SK-N-SH (cell line): Measurements from ENCODE around the gene ALDH3B1. TPM values are rescaled to one million over a fixed set of nuclear protein-coding genes. Genes with fewer than 3 reads are reported as not detected.

Experiments
- CTCF ChIA-PET: fragments of 300-600, 350-600 bp; formaldehyde crosslinking; extraction: SDS; loops from one replicate; lab custom pipeline; 2021; lab: Yijun Ruan, JAX
- POLR2A ChIA-PET: fragments of 350-600 bp; sonication (Branson Sonifier 250); formaldehyde crosslinking; extraction: SDS; loops from one replicate; lab custom pipeline; 2020; ENCODE audit warnings: antibody characterized with exemption, inconsistent platforms; lab: Yijun Ruan, JAX
- DNase-seq: peaks from one replicate; pipeline ENCODE4 v3.0.0; 2012
- H2AFZ ChIP-seq: fragments of 200-600 bp; sonication (generic); 2 replicates; pipeline ENCODE4 v1.8.1; 2016; ENCODE audit warnings: antibody characterized with exemption, mild to moderate bottlenecking, low read depth
- H3F3A ChIP-seq: fragments of 200-600 bp; sonication (generic); replicated peaks from 2 replicates; pipeline ENCODE3; 2016; ENCODE audit warnings: antibody characterized with exemption, mild to moderate bottlenecking; ENCODE audit not compliant: insufficient read depth
- H3K27ac ChIP-seq, 2 experiments: fragments of 200-500 bp in 1 of 2; fragments of 200-600 bp in 1 of 2; sonication (Bioruptor generic) in 1 of 2; sonication (generic), shearing (Covaris generic) in 1 of 2; 2 replicates each; pipeline versions ENCODE4 v1.5.1 to v1.6.1; 2014 to 2016; ENCODE audit warnings: low read depth in 2 of 2, inconsistent platforms in 1 of 2, low read length in 1 of 2, mild to moderate bottlenecking in 1 of 2, mixed read lengths in 1 of 2
- H3K27me3 ChIP-seq: fragments of 200-600 bp; sonication (generic), shearing (Covaris generic); 2 replicates; pipeline ENCODE4 v1.6.1; 2016; ENCODE audit warnings: mixed run types; ENCODE audit not compliant: insufficient read depth
- H3K36me3 ChIP-seq, 2 experiments: fragments of 200-500 bp in 1 of 2; fragments of 200-600 bp in 1 of 2; sonication (Bioruptor generic) in 1 of 2; sonication (generic) in 1 of 2; replicated peaks in 1 of 2; 2 replicates each; pipeline versions ENCODE3 to v1.5.1; 2014 to 2016; ENCODE audit warnings: low read length in 1 of 2, mild to moderate bottlenecking in 1 of 2; ENCODE audit not compliant: insufficient read depth in 2 of 2, control insufficient read depth in 1 of 2
- H3K4me1 ChIP-seq, 2 experiments: fragments of 200-500 bp in 1 of 2; fragments of 200-600 bp in 1 of 2; sonication (Bioruptor generic) in 1 of 2; sonication (generic), shearing (Covaris generic) in 1 of 2; 2 replicates each; pipeline versions ENCODE4 v1.5.1 to v1.6.1; 2014 to 2016; ENCODE audit warnings: low read depth in 1 of 2, low read length in 1 of 2, mixed run types in 1 of 2; ENCODE audit not compliant: insufficient read depth in 2 of 2, control insufficient read depth in 1 of 2
- H3K4me2 ChIP-seq: fragments of 200-600 bp; sonication (generic), shearing (Covaris generic); 2 replicates; pipeline ENCODE4 v1.6.1; 2017; ENCODE audit warnings: mixed run types
- H3K4me3 ChIP-seq, 2 experiments: fragments of 200-500 bp in 1 of 2; fragments of 200-600 bp in 1 of 2; sonication (Bioruptor generic) in 1 of 2; sonication (generic), shearing (Covaris generic) in 1 of 2; 2 replicates each; pipeline versions ENCODE4 v1.5.1 to v1.8.1; 2014 to 2016; ENCODE audit warnings: low read depth in 2 of 2, inconsistent platforms in 1 of 2, low read length in 1 of 2, mild to moderate bottlenecking in 1 of 2, mixed read lengths in 1 of 2, moderate library complexity in 1 of 2
- H3K79me2 ChIP-seq: fragments of 200-600 bp; sonication (generic); 2 replicates; pipeline ENCODE4 v1.8.1; 2017; ENCODE audit warnings: mild to moderate bottlenecking; ENCODE audit not compliant: insufficient read depth
- H3K9ac ChIP-seq: fragments of 200-600 bp; sonication (generic); 2 replicates; pipeline ENCODE4 v1.6.1; 2017; ENCODE audit warnings: mixed run types
- H3K9me2 ChIP-seq: fragments of 200-600 bp; sonication (generic); 2 replicates; pipeline ENCODE4 v1.6.1; 2017; ENCODE audit warnings: mixed run types
- H3K9me3 ChIP-seq: fragments of 200-600 bp; sonication (generic); 2 replicates; pipeline ENCODE4 v1.6.1; 2017; ENCODE audit warnings: mixed run types, mild to moderate bottlenecking, moderate library complexity
- H4K20me1 ChIP-seq: fragments of 200-600 bp; sonication (generic); 2 replicates; pipeline ENCODE4 v1.6.1; 2017; ENCODE audit warnings: mild to moderate bottlenecking, mixed run types; ENCODE audit not compliant: insufficient read depth
- CHD2 ChIP-seq: fragments of 150-350 bp; IDR thresholded peaks from 2 replicates; pipeline ENCODE4 v1.6.1; 2018; ENCODE audit warnings: low read length; ENCODE audit not compliant: partially characterized antibody
- FOSL2 ChIP-seq: IDR thresholded peaks from 2 replicates; pipeline ENCODE4 v1.4.0; 2012; ENCODE audit warnings: low read depth, mild to moderate bottlenecking, moderate library complexity, borderline replicate concordance
- FOXM1 ChIP-seq: IDR thresholded peaks from 2 replicates; pipeline ENCODE4 v1.4.0; 2012; ENCODE audit warnings: low read depth, mild to moderate bottlenecking
- GATA2 ChIP-seq: sonication (generic); formaldehyde crosslinking; IDR thresholded peaks from 2 replicates; pipeline ENCODE4 v1.5.0; 2020; ENCODE audit warnings: mild to moderate bottlenecking, missing genetic modification reagents
- NFIC ChIP-seq: IDR thresholded peaks from 2 replicates; pipeline ENCODE4 v1.4.0; 2012; ENCODE audit warnings: borderline replicate concordance
- POLR2AphosphoS5 ChIP-seq: IDR thresholded peaks from 2 replicates; pipeline ENCODE4 v1.6.1; 2012; ENCODE audit warnings: low read depth, low read length
- RCOR1 ChIP-seq: fragments of 150-350 bp; IDR thresholded peaks from 2 replicates; pipeline ENCODE4 v1.6.1; 2017; ENCODE audit warnings: antibody characterized with exemption, low read length
- RFX5 ChIP-seq: IDR thresholded peaks from 2 replicates; pipeline ENCODE4 v1.6.1; 2012; ENCODE audit warnings: mild to moderate bottlenecking, improper control_type of control experiment, low read length
- RXRA ChIP-seq: IDR thresholded peaks from 2 replicates; pipeline ENCODE4 v1.4.0; 2012; ENCODE audit warnings: low read depth, mild to moderate bottlenecking, borderline replicate concordance
- SIN3A ChIP-seq: IDR thresholded peaks from 2 replicates; pipeline ENCODE4 v1.6.1; 2012; ENCODE audit warnings: low read depth, mild to moderate bottlenecking, low read length, moderate library complexity, borderline replicate concordance
- TAF1 ChIP-seq: IDR thresholded peaks from 2 replicates; pipeline ENCODE4 v1.6.1; 2012; ENCODE audit warnings: low read depth, mild to moderate bottlenecking, low read length, moderate library complexity, borderline replicate concordance
- YY1 ChIP-seq: IDR thresholded peaks from 2 replicates; pipeline ENCODE4 v1.4.0; 2012; ENCODE audit warnings: low read depth, mild to moderate bottlenecking
- WGBS: methylation state at CpG from one replicate; pipeline ENCODE4 v1.1.6; 2017; ENCODE audit warnings: low lambda C conversion rate; 5-methylcytosine and 5-hydroxymethylcytosine counted together
- polyA plus RNA-seq, 3 experiments: library from polyadenylated mRNA; depleted of rRNA; stranded (reverse); fragments of >200 nt; gene quantifications; 2 replicates each; pipeline ENCODE4 v1.2.3, GENCODE V29; 2012
- TF ChIP-seq, protein P1 (sequence below): IDR thresholded peaks from 2 replicates; pipeline ENCODE4 v1.4.0; 2012; ENCODE audit warnings: low read depth

The ALDH3B1 gene
- polyA plus RNA-seq, 1 of the 3 experiments (the other 2 are of a cell fraction), result 14.9 TPM

DNA sequence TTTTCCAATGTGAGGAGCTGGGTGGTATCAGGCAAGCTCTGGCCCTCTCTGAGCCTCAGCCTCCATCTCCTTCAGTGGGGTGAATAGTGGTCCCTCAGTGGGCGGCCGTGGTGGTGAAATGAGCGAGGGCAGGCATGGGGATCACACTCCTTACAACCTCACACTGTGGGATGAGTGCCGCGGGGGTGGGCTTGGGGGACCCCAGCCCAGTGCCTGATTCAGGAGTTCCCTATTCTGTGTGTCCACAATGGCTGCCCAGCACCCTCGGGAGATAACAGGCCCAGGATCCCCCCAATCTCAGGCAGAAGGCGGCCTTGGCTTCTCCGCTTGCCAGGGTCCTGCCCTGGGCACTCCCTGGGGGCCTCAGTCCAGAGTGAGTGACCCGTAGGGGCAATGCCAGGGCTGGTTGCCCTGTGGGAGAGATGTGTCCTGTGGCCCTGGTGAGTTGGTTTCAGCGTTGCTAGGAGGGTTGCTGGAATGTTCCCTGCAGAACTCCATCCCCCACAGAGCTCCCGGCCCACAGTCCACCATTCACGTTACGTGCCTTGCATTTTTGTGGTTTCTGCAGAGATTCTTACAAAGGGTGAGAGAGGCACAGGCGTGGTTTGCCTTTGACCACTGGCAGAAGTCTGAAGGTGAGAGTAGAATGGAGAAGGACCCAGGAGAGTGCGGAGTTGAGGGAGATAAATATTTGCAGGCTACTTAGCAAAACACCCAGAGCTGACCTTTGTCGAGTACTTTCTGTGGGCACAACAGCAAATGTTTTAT is 2.9 kb downstream of the ALDH3B1 start (continued):
- TF ChIP-seq CHD2, result peak; percentile 19
- TF ChIP-seq YY1, result peak; percentile 72; the same call in 1 of the 2 replicates
- TF ChIP-seq GATA2 (CRISPR knock-in tag), result no peak
- peak; percentile 40; the same call in 1 of the 2 replicates for TF ChIP-seq SIN3A
- peak; percentile 90; the same call in 1 of the 2 replicates for TF ChIP-seq RXRA
- TF ChIP-seq RCOR1, result no peak
- TF ChIP-seq NFIC, result peak; percentile 72
- peak; percentile 63 for TF ChIP-seq POLR2AphosphoS5
- TF ChIP-seq FOSL2, result peak; percentile 33; the same call in 1 of the 2 replicates
- no peak for TF ChIP-seq RFX5
- TF ChIP-seq, protein P1, sequence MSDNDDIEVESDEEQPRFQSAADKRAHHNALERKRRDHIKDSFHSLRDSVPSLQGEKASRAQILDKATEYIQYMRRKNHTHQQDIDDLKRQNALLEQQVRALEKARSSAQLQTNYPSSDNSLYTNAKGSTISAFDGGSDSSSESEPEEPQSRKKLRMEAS, result peak; percentile 84
- TF ChIP-seq FOXM1, result no peak

DNA sequence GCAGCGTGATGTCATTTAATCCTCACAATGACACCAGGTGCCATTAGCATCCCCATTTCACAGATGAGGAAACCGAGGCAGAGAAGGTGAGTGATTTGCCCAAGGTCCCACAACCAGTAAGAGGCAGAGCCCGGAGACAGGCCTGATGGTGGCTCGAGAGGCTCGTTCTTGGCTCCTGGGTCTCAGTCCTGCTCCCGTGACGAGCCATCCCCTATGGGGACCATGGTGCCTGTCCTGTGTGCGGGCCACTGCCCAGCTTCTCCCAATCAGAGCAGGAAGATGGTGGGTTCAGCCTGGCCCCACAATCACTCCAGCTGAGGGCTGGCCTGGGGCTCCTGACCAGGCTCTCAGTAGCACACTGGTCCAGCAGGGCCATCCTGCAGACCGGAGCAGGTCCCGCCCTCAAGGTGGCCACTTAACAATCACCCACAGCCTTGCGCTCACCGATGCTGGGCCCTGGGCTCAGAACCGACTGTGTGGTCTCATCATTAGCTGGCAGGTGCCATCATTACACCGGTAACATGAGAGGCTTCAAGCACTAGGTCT is 3.6 kb downstream of the ALDH3B1 start:
- Histone ChIP-seq H3K9me2 (no peaks in the 10 kb centered on the region), H4K20me1 (no peaks in the 10 kb centered on the region), H3K9me3 (no peaks in the 10 kb centered on the region), H3K4me2 (peak overlapping the region; percentile 64), H3F3A (peaks cover 18% of the 10 kb centered on the region), H3K27me3 (no peaks in the 10 kb centered on the region), H3K9ac (peak overlapping the region; percentile 76), H3K4me1 (peaks cover 39 to 44% of the 10 kb centered on the region in 2 experiments; a peak in 3 of 4 replicates), H3K27ac (peak overlapping the region; percentile 80 to 96; a peak in 3 of 4 replicates), H3K36me3 (no peaks in the 10 kb centered on the region), H3K79me2 (peaks cover 18% of the 10 kb centered on the region), H3K4me3 (no peak overlapping the region), H2AFZ (no peak overlapping the region)
- POLR2A ChIA-PET, result no interaction called here
- TF ChIP-seq YY1, result no peak
- TF ChIP-seq FOSL2, result no peak
- TF ChIP-seq TAF1, result no peak
- TF ChIP-seq RCOR1, result no peak
- CTCF ChIA-PET, result interaction anchor here (1.4 kb wide), 2 partner anchors 20 to 196 kb away, joined by 3 to 4 read pairs; no protein-coding TSS in a partner anchor
- WGBS, result 76% methylated on average over 14 of the region's 14 CpGs
- DNase-seq, result no peak
